DOHH2 (cell line): Measurements from ENCODE around the gene HOTAIR.

Experiments
- CTCF ChIP-seq: fragments of 200-600 bp; sonication (generic); IDR thresholded peaks from one replicate; pipeline ENCODE4 v1.5.1; 2014; ENCODE audit warnings: antibody characterized with exemption, mild to moderate bottlenecking, low read depth, low read length; ENCODE audit not compliant: poor library complexity, severe bottlenecking
- EZH2phosphoT487 ChIP-seq: fragments of 200-600 bp; sonication (generic); IDR thresholded peaks from 2 replicates; pipeline ENCODE4 v1.6.1; 2017; ENCODE audit warnings: borderline replicate concordance, mild to moderate bottlenecking, antibody characterized with exemption, low read length, moderate library complexity, mixed read lengths

- TF ChIP-seq CTCF (no peak), EZH2phosphoT487 (no peak)
Observed at GRCh38 chr12:54022960-54023884, 48.5 kb upstream of the HOTAIR start.
